OCI-M2 (cell line): ENCODE measurements around the gene MUSTN1.

Experiments used
- DNase-seq: peaks from one replicate; lab custom pipeline; 2025; ENCODE audit not compliant: unreplicated experiment; lab: John Stamatoyannopoulos, UW

The MUSTN1 gene

DNA sequence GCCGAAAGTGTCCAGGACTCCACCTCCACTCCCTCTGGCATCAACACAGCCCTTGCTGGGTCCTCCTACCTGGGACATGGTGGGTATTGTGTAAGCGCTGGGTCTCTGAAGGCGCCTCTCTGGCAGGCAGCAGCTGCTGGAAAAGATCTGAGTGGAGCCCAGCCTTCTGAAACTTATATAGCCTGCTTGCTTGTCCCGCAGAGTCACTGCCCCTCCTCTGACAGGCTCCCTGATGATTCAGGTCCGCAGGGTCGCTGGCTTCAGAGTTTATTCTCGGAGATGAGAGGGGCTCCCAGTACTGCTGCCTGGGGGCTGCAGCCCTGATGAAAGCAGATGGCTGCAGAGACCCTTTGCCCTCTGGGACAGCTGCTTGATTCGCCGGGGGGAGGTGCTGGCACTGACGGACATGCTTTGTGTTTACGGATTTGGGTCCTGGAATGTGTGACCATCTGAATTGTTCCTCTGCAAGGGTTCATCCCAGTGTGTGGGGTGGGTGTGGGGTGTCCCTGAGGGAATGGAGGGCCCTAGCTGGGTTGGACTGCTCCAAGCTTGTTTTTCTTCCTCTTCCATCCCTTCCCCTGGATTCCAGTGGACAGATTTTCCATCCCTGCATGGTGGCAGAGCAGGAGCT, at the start of gene MUSTN1:
MUSTN1 (minus strand) TSS at position 149 of the 631 bp plus-strand sequence; CDS start at position 78, 71 bp downstream.
- DNase-seq, result no peak

DNA sequence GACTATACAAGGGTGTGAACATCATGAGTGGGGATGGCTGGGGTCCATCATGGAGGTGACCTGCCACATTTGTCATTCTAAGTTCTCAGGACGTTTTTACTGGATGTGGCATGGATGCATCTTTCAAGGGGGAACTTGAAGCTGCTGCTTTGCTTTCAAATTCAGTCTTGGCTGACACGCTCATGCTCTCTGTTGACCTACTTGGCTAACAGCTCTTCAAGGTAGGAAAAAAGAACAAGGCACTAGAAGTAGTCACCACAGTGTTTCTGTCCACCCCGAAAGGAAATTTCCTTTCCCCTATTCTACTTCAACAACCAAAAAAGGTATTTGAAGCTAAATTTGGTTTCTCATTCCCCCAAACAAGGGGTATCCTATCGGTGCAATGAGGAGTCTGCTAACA, 47.6 kb upstream of the MUSTN1 start:
- no peak for DNase-seq

DNA sequence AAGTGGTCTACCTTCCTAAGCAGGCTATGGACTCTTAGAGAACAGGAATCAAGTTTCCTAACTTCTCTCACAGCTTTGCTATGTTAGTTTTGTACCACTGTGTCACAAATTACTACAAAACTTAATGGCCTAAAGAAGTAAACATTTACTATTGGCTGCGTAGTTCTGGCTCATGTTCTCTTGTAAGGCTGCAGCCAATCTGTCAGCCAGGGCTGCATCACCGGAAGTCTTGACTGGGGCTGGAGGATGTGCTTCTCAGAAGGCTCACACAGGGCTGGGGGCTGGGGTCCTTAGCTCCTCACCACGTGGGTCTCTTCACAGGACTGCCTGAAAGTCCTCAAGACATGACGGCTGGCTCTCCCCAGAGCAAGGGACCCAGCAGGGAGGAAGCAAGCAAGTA, 47.1 kb upstream of the MUSTN1 start:
- no peak for DNase-seq

DNA sequence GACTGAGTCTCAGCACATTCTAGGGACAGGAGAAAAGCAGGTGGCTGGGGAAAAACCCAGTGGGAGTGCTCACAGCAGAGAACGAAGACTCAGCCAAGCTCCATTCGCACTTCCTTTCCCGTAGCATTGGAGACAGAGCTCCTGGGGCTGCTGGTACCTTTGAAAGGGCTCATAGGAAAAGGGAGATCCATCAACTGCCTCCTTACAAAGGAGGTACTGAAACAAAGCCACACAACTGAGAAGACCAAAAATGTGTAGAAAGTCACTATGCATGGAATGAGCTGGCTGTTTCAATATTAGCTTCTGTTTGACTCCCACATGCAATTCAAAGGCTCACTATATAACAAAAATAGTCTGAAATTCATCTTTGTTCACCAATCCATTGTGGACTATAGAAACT, 45.7 kb upstream of the MUSTN1 start:
- no peak for DNase-seq

DNA sequence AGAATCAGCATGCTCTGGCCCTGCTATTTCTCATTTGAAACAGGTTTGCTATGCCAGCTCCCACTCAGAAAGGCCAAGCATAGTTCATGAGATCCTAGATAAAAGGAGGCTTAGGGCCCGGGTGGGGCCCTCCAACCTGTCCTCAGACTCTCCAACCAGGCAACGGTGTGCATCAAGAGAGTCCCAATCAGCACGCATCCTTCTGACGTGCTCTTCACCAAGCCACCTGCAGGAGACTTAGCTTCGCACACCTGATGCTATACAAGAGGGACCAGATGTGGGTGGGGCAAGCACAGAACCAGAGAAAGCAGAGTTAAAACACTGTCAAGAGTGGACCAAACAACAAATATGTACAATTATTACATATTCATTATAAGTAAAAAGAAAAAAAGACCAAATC, 45.2 kb upstream of the MUSTN1 start:
- DNase-seq, result no peak

DNA sequence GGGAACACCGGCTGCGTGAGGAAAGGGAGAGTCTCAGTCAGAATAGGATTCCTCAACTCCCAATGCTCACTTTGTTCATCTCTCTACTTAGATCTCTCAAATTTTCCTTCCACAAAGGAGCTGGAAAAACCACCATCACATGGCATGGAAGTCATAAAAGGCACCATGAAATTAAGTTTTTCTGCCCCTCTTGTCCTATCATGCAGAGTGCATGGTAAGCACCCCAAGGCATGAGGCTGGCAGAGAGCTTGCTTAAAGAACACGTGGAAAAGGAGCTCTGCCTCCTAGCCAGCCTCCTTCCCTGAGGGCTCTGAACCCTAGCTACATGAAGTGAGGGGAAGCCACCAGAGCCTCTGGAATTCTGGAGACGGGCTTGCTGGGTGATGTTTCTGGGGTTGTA, 44.8 kb upstream of the MUSTN1 start:
- no peak for DNase-seq

DNA sequence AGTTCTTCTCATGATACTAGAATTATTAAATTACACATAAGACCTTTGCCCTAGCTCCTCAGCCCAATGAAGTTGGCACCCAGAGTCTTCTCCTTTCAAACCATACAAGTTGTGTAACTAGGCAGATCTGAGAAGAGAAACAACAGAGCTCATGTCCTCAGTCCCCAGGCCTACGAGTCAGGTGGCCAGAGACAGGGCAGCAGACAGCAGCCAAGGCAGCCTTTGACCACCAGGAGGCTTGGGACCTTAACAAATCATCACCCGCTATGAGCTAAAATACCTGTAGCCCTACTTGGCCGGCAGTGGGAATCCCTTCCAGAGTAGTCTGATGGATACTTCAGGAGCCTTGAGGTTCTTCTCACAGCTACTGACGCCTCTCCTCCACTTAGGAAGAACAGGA, 44.3 kb upstream of the MUSTN1 start:
- DNase-seq, result no peak

DNA sequence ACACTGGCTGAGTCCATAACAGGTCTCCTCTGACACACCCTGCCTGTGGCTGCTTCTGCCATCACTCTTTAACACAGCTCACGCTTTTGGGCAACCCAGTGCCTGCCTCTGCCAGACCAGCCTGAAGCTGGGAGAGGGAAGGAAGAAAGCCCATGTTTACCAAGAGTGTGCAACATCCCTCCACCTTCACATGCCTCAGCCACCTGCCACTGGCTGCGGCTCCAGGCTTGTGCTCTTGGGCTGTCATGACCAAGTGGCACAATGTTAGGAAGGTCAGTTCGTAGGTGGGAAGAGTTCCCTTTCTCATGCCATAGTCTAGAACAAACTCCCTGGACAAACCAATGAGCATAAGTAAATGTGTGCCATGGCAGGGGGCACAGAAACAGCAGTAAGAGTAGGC, 42.3 kb upstream of the MUSTN1 start:
- no peak for DNase-seq

DNA sequence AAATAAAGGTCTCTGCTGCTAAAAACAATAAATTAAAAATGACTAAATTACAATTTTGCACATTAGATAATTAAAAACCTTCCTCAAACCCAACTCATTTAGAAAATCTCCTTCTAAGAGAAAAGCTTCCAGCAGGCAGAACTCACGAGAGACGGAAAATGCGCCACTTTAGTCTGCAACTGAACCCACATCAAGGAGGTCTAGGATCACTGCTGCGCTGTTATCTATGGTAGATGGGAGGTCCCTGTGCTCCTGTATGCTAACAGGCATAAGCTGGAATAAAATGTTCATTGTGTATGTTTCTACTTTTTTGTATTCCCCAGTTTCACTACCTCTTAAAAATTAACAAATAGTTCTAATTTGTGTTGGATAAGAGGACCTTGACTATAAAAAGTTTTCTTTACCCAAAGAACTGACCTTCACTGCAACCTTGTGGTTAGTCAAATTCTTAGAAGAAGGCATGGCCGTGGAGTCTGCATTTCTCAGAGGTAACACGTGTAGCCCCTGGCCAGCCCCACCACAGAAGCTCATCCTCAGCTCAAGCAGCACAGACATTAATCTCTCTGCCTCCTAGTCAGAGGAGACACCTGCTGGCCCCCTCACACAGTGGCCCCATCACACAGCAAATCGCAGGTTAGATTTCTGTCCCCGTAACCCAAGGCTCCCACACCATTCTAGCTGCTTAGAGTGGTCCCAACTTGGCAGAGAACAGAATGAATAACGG, 40.2 kb upstream of the MUSTN1 start:
- DNase-seq, result no peak

DNA sequence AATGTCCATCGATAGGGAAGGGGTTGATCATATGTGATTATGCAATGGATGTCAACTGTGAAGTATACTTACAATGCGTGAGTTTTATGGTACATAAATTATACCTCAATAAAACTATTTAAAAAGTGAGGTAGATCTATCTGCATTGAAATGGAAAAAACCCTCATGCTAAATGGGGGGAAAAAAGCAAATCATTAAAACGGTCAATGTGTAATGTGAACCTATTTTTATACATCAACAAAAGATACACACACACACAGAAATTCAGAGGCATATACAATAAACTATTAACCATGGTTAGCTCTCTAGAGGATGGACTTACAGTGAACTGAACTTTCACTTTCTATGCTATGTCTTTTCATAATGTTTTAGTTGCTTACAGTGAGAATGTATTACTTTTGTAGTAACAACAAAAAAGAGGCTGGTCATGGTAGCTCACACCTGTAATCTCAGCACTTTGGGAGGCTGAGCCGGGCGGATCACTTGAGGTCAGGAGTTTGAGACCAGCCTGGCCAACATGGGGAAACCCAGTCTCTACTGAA, 39.4 kb upstream of the MUSTN1 start:
- DNase-seq, result no peak

DNA sequence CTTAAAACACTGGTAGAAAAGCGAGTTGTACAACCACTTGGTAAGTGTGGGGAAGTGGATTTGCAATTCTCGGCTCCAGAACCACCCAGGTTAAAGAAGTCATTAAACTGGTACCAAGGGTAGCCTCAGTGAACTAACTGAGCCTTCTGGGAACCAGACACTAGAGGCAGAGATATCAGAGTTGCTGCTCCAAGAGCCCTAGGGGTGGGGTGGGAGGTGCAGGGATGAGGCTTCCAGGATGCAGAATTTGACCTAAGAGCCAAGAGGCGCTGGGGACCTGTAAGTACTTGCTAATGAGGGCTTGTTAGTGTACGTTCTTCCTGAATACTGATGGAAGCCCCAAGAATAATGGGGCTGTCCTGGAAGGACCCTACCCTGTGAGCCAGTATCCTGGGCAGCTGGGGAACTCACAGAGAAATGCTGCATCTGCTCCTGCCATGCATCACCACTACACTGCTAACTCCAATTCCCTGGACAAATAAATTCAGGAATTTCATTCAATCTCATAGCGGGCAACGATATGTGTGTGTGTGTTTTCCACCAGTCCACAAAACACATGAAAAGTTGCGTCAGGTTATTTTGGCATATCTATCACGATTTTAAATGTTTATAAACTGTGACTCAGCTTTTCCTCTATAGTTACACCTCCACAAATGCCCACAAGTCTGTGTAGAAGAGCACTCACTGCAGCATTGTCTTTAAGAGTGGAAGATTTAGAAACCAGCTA, 38.8 kb upstream of the MUSTN1 start:
- no peak for DNase-seq

DNA sequence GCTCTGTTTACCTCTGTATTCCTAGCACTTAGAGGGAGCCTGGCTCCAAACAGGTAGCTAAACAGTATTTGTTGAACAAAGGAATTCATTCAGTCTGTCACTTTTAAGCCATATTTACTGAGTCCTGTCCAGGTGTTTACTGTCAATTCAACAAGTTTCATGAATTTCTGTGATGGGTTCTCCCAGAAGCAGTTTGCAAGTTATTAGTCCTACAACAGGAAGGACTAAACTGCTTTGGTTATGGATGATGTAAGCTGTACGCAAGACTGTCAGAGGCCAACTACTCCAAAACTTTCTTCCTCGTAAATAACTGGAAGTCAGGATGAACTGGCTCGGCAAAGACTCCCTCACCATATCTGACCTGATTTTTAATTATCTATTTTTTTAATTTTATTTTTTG, 37.4 kb upstream of the MUSTN1 start:
- no peak for DNase-seq

DNA sequence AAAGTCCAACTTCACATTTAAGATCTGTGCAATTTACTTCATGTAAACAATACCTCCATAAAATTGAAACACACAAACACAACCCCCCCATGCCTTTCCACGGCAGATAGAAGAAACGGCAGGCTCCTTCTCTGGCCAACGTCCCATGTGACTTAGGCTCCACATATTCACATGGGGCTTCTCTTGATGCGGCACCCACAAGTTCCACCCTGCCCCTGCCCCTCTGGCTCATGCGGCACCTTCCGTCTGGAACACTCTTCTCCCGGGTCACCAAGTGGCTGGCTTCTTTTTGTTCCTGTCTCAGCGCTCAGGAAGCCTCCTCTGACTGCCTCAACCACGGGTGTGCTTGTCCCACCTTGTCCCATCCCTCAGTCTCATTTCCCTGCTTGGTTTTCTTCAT, 36.9 kb upstream of the MUSTN1 start:
- no peak for DNase-seq

DNA sequence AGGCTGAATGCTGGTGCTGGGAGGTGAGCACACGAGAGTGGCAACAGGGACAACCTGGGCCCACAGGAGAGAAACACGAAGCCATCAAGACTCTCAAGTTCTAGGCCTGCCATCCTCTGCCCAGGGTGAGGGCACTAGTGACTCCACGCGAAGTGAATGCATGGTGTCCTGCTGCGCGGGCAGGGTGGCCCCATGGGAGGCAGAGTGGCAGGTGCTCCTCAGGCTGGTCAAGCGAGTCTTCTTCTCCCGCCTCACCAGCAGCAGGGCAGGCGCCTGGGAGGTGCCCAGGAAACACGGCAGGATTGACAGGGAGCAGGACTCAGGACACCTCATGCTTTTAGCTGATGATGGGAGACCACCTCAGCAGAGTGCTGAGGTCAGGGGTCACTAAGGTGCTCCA, 35.7 kb upstream of the MUSTN1 start:
- DNase-seq, result no peak

DNA sequence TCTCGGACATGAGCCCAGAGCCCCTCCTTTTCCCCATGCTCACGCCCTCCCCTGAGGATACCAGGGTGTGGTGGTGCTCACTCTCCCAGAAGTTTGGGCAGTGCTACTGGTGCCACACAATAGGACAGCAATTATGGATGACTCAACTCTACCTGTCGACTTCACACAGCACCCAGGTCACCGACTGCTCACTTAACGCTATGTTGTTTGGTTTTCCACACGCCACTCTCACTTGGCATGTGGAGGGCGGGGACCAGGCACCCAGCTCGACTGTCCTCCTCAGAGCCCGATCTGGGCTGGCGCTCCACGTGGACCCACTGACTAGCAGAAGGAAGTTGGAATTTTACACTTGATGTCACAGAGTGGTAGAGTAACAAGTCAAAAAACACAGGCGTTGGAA, 31.6 kb upstream of the MUSTN1 start:
- DNase-seq, result no peak

DNA sequence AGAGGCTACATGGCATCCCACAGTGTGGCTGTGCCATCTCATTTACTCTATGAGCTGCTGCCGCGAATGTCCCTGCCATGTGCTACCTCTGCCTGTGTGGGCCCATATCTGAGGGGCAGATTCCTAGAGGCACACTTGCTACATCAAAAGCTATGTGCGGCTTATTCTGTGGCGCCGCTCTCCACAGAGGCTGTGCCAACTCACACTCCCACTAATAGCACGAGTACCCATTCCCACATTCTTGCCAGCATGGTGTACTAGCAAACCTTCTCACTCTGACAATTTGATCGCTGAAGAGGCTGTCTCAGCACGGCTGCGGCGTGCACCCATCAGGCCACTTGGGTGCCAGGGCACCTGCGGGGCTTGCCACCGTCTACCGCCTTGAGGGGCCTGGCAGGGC, 31.2 kb upstream of the MUSTN1 start:
- DNase-seq, result no peak

DNA sequence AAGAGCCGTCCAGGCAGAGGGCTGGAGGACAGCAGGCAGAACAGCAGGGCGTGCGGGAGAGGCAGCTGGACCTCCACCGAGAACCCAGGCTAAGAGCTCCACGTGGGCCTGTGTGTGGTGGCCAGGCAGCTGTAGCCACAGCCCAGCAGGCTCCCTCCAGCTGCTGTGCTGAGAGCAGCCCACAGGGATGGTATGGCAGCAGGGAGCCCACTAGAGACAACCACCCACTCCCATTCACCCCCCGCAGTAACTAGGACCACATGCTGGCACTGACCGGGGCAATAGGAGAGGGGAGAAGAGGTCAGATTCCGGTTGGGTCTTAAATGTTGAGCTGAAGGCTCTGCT, 25.6 kb upstream of the MUSTN1 start:
- DNase-seq, result no peak

DNA sequence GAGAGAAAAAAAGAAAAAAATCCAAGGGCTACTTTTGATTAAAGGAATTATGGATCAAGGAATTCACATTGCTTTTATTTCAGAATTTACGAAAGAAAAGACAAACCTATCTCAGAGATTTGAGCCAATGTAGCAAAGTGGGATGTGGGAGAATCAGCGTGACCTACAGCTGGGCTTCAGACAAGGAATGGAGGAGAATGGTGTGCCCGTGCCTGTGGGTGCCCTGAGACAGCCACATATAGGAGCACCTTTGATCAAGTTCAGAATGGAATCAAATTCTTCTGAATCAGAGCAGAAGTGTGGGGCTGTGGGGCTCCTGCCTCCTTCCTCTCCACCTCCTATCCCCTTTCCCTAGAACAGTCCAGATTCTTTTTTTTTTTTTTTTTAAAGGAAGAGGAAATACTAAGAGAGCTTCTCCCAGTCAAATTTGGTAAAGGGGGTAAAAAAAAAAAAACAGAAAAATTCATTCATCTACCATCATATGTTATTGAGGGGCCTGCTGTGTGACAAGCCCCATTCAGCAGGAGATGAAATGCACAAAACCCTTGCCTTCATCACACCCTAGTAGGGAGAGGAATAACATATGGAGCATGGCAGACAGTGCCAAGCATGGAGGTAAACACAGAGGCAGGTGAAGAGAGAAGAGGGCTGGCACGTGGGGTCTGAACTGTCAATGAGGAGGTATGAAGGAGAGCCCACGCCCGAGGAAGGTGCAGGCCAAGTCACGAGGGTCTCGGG, 25.0 kb upstream of the MUSTN1 start:
- no peak for DNase-seq

DNA sequence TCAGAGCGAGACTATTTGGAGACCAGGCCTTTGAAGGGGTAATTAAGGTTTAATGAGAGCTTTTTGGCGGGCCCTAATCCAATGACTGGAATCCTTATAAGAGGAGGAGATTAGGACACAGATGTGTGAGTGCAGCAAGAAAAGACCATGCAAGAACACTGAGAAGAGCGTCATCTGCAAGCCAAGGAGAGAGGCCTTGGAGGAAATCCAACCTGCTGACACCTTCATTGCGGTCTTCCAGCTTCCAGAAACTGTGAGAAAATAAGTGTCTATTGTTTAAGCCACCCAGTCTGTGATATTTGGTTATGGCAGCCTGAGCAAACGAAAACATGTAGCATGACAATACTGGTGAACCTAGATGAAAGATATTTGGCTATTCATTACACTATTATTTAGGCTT, 23.0 kb upstream of the MUSTN1 start:
- no peak for DNase-seq

DNA sequence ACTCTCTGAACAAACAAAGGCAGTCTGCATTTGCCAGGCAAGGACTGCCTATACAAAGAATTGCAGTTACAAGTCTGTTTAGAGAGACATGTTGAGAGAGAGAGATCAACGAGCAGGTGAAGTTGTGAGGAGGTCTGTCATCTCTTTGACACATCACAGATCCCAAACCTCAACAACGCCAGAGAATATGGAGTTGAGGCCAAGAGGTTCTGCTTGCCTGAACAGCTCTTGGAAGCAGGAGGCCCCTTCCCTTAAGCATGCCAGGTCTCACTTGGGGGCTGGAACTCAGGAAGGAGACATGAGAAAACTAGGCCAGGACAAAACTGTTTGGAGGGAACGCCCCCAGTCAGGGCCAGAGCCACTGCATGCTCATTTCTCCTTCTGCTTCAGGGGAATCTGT, 22.3 kb upstream of the MUSTN1 start:
- DNase-seq, result no peak

DNA sequence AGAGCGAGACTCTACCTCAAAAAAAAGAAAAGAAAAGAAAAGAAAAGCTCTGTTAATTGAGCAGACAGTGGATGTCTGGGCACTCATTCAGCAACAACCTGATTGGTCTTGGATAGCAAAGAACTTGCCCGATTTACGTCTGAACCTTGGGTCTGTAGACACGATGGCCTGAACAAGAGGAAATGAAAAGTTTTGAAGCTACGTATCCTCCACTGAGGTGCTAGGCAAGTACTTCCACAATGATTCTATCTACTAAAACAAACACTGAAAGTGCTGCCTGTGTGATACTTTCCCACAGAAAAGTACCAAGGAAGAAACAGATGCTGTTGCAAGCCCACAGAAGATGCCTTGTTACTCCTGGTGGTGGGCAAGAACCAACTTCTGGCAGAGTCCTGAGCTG, 21.8 kb upstream of the MUSTN1 start:
- no peak for DNase-seq

DNA sequence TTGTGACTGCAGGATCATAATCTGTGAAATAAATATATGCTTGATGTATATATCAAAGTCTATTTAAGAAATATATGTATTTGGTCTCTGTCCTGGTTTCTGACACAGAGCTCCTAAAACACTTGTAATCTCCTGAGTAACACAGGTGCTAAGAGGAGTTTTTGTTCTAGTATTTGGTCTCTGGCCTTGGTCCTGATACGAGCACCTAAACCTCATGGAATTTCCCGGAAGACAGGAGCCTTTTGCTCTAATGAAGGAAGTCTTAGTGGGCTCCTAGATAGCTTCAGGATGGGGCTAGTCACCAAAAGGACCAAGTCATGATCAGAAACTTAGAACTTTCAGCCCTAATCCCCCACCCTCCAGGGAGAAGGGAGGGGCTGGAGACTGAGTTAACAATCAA, 19.2 kb upstream of the MUSTN1 start:
- no peak for DNase-seq
